Measurements from ENCODE around the gene TFPI2. TPM values are rescaled to one million over a fixed set of nuclear protein-coding genes. Genes with fewer than 3 reads are reported as not detected.

Gene TFPI2
- total and polyA plus RNA-seq, 10 donors, result 0.92 to 6.3 (median 1.5) TPM

DNA sequence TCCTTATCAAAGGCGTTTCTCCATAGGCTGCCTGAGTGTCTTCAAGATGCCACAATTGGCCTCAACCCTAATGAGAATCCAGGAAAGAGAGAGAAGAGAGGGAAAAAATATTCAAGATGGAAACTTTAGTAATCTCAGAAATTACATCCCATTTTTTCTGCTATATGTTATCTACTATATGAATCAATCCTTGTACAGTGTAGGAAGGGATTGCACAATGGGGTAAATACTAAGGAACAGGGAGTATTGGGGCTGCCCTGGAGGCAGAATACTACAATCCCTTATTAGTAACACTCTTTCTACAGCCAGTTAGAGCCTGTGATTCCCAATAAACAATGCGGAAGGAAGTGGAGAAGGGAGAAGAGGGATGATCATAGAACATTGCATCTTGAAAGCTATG, 27.9 kb downstream of the TFPI2 start:
- TF ChIP-seq POLR2A (IDR thresholded peaks at IDR 0.05), result no peak
- TF ChIP-seq, protein P1, sequence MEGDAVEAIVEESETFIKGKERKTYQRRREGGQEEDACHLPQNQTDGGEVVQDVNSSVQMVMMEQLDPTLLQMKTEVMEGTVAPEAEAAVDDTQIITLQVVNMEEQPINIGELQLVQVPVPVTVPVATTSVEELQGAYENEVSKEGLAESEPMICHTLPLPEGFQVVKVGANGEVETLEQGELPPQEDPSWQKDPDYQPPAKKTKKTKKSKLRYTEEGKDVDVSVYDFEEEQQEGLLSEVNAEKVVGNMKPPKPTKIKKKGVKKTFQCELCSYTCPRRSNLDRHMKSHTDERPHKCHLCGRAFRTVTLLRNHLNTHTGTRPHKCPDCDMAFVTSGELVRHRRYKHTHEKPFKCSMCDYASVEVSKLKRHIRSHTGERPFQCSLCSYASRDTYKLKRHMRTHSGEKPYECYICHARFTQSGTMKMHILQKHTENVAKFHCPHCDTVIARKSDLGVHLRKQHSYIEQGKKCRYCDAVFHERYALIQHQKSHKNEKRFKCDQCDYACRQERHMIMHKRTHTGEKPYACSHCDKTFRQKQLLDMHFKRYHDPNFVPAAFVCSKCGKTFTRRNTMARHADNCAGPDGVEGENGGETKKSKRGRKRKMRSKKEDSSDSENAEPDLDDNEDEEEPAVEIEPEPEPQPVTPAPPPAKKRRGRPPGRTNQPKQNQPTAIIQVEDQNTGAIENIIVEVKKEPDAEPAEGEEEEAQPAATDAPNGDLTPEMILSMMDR (IDR thresholded peaks at IDR 0.05 in 8 of 11, conservative IDR thresholded peaks at IDR 0.05 in 3 of 11), result no peak
- Histone ChIP-seq H3K27ac (no peak overlapping the region), H3K27me3 (replicated peaks in 1 of 7) (no peaks in the 10 kb centered on the region), H3K4me3 (no peak overlapping the region), H3K4me1 (no peaks in the 10 kb centered on the region), H3K9me3 (no peaks in the 10 kb centered on the region), H3K36me3 (no peaks in the 10 kb centered on the region)
- no peak for DNase-seq
- 74 to 92% (median 85%) methylated on average over 2 of the region's 2 CpGs for WGBS, 5 donors
- intact Hi-C loops (cut with DNase I; ENCODE audit: low total_unique reads), result no loop called here

- no peaks in the 10 kb centered on the region for H3K27me3 ChIP-seq (replicated peaks in 1 of 7)
- DNase-seq, result no peak
- intact Hi-C loops (cut with DNase I; ENCODE audit: low total_unique reads), result no loop called here
- 79 to 91% (median 87%) methylated on average over 4 of the region's 4 CpGs for WGBS, 5 donors
- no peaks in the 10 kb centered on the region for H3K4me1 ChIP-seq
- no peaks in the 10 kb centered on the region for H3K9me3 ChIP-seq
- no peak overlapping the region for H3K27ac ChIP-seq
- no peak overlapping the region for H3K4me3 ChIP-seq
- H3K36me3 ChIP-seq, result no peaks in the 10 kb centered on the region
- TF ChIP-seq POLR2A (IDR thresholded peaks at IDR 0.05) (no peak), POLR2AphosphoS5 (IDR thresholded peaks at IDR 0.05) (no peak)
- TF ChIP-seq, protein P1 (IDR thresholded peaks at IDR 0.05 in 8 of 11, conservative IDR thresholded peaks at IDR 0.05 in 3 of 11), result peak in 2 of 11 experiments; percentile 12 to 17
Measured at GRCh38 chr7:93861325-93861949, 29.1 kb downstream of the TFPI2 start.

GRCh38 chr7:93860261-93860660, 30.3 kb downstream of the TFPI2 start:
- Histone ChIP-seq H3K27me3 (replicated peaks in 1 of 7) (no peaks in the 10 kb centered on the region), H3K36me3 (no peaks in the 10 kb centered on the region), H3K4me1 (no peaks in the 10 kb centered on the region), H3K27ac (no peak overlapping the region), H3K4me3 (no peak overlapping the region), H3K9me3 (no peaks in the 10 kb centered on the region)
- WGBS, 5 donors, result 78 to 89% (median 83%) methylated on average over 1 of the region's 1 CpG
- intact Hi-C loops (cut with DNase I; ENCODE audit: low total_unique reads), result no loop called here
- no peak for DNase-seq
- TF ChIP-seq POLR2AphosphoS5 (IDR thresholded peaks at IDR 0.05), result no peak
- TF ChIP-seq, protein P1 (IDR thresholded peaks at IDR 0.05 in 8 of 11, conservative IDR thresholded peaks at IDR 0.05 in 3 of 11), result no peak
- no peak for TF ChIP-seq POLR2A (IDR thresholded peaks at IDR 0.05)

DNA sequence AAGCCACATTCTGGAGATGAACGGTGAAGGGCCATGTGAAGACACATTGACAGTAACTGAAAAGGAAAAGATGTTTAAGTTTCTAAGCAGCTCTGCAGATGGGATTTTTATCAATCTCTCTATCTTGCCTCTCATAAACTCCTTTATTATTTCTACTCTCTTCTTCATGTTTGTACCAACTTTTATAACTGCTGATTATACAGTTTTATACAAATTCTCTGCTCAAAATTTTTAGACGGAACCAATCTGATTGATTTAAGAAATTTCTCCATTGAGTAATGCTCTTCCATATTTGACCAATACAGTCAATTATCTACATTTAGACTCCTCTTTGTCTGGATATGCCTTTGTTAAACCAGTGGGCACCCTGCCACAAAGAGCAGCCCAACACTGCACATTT, 31.7 kb downstream of the TFPI2 start:
- Histone ChIP-seq H3K4me3 (no peak overlapping the region), H3K27ac (no peak overlapping the region), H3K27me3 (replicated peaks in 1 of 7) (no peaks in the 10 kb centered on the region), H3K9me3 (no peaks in the 10 kb centered on the region), H3K4me1 (no peaks in the 10 kb centered on the region), H3K36me3 (no peaks in the 10 kb centered on the region)
- intact Hi-C loops (cut with DNase I; ENCODE audit: low total_unique reads), result no loop called here
- no peak for DNase-seq
- WGBS, 5 donors, result 86 to 96% (median 94%) methylated on average over 2 of the region's 2 CpGs
- no peak for TF ChIP-seq POLR2A (IDR thresholded peaks at IDR 0.05)
- TF ChIP-seq, protein P1 (IDR thresholded peaks at IDR 0.05 in 8 of 11, conservative IDR thresholded peaks at IDR 0.05 in 3 of 11), result no peak
- no peak for TF ChIP-seq POLR2AphosphoS5 (IDR thresholded peaks at IDR 0.05)

Data from spleen (tissue), 11 donors.